ENCODE data around the gene EIF4H.

Gene EIF4H

DNA sequence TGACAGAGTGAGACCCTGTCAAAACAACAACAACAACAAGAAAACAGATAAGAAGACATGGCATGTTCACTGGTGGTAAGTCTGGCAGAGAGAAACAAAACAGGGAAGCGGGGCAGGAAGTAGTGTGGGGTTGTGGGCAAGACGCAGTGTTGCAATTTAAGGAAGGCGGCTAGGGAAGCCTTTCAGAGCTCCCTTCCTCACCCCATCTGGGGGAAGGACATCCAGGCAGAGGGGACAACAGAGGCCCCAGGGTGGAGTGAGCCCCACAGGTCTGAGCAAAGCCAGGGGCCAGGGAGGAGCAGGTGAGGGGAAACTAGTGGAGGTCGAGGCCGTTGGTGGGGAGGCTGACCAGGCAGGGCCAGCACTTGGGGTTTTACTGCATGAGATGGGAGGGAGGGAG, 52.5 kb downstream of the EIF4H start:
- TF ChIP-seq CTCF (conservative IDR thresholded peaks at IDR 0.05; ENCODE audit: low read depth) = no peak
- 0 out of 2 replicates have a peak overlapping the region, but pooled peaks have one; percentile 6 for H3K27ac ChIP-seq
- POLR2A ChIA-PET (ENCODE audit: low non-redundant PET) = no interaction called here

GRCh38 chr7:74228951-74229900, 55.1 kb downstream of the EIF4H start:
- ChIA-PET CTCF (interaction anchor here (0.7 to 1.3 kb wide), 2 partner anchors 22 to 69 kb away, joined by 3 read pairs; no protein-coding TSS in a partner anchor), POLR2A (ENCODE audit: low non-redundant PET) (no interaction called here)
- TF ChIP-seq CTCF (conservative IDR thresholded peaks at IDR 0.05; ENCODE audit: low read depth) = no peak
- DNase-seq (ENCODE audit: low spot score) = no peak
- peak overlapping the region; percentile 17; the same call in 1 of the 2 replicates for H3K27ac ChIP-seq

More for the DNA sequence above, 52.5 kb downstream of the EIF4H start:
- CTCF ChIA-PET = no interaction called here
- DNase-seq (ENCODE audit: low spot score) = no peak

GRCh38 chr7:74230446-74231231, 56.5 kb downstream of the EIF4H start:
- no peak for TF ChIP-seq CTCF (conservative IDR thresholded peaks at IDR 0.05; ENCODE audit: low read depth)
- peak overlapping the region; percentile 17; the same call in 1 of the 2 replicates for H3K27ac ChIP-seq
- ChIA-PET POLR2A (ENCODE audit: low non-redundant PET) (no interaction called here), CTCF (interaction anchor here (0.6 kb wide), 1 partner anchor 171 kb away, joined by 5 read pairs; no protein-coding TSS in a partner anchor)
- no peak for DNase-seq (ENCODE audit: low spot score)

- no peak for TF ChIP-seq CTCF (conservative IDR thresholded peaks at IDR 0.05; ENCODE audit: low read depth)
- CTCF ChIA-PET = interaction anchor here (0.6 kb wide), 1 partner anchor 170 kb away, joined by 5 read pairs; no protein-coding TSS in a partner anchor
- H3K27ac ChIP-seq = 0 out of 2 replicates have a peak overlapping the region, but pooled peaks have one; percentile 7
- no peak for DNase-seq (ENCODE audit: low spot score)
- POLR2A ChIA-PET (ENCODE audit: low non-redundant PET) = no interaction called here
These were observed 57.1 kb downstream of the EIF4H start for GRCh38 chr7:74231232-74231590.

DNA sequence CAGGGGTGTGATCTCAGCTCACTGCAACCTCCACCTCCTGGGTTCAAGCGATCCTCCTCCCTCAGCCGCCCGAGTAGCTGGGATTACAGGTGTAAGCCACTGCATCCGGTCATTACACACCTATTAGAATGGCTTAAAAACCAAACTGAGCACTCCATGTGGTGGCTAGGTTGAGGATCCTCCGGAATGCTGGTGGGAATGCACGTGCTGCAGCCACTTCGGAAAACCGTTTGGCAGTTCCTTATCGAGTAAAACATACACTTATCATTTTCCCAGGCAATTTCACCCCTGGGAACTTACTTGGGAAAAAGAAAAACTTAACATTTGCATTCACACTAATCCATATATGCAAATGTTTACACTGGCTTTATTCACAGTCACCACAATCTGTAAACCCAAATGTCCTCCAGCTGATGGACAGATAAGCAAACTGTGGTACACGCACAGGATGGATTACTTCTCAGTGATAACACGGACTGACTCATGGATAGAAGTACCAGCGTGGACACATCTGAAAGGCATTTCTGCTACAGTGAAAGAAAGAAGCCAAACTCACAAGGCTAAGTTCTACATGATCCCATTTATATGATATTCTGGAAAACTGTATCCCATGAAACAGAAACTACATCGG, 59.6 kb downstream of the EIF4H start:
- ChIA-PET POLR2A (ENCODE audit: low non-redundant PET) (no interaction called here), CTCF (interaction anchor here (0.6 kb wide), 1 partner anchor 167 kb away, joined by 4 read pairs; no protein-coding TSS in a partner anchor)
- no peak for DNase-seq (ENCODE audit: low spot score)
- TF ChIP-seq CTCF (conservative IDR thresholded peaks at IDR 0.05; ENCODE audit: low read depth) = no peak
- no peak overlapping the region for H3K27ac ChIP-seq

All from RWPE1 (cell line).